ENCODE measurements around the gene KCNJ9. TPM values are rescaled to one million over a fixed set of nuclear protein-coding genes. Genes with fewer than 3 reads are reported as not detected.

Gene KCNJ9
- total RNA-seq, 1 donor from 2014 or later = not detected

DNA sequence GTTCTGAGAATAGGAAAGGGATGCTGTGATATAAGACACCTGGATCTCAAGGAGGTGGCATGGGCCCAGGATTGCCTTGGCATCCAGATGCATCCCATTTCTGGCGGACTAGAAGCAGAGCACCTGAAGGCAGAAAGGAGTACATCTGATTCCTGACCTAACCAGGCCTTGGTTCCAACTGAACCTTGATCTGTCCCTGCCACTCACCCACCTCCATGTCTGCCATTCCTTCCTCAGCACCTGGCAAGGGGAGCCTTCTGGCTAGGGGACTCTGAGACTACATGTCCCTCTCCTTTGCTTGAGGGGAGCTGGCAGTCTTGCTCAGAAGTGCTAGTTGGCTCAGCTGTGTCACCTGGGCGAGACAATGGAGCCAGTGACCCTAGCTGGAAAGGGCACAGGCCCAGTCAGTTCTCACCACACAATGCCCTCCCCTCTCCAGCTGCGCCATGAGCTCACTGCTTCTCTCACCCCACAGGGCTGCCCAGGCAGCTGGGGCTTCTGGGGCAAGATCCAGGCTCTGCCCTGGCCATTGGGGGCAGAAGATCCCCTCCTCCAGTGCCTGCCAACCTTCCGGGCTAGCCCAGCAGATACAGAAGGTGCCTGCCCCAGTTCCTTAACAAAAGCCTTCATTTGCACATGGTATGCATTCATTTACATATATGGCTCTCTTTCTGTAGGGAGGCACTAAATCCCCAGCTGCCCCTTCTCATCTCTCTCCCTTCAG lies 14.2 kb downstream of the KCNJ9 start:
- intact Hi-C loops (cut with DNase I) = loop anchor here (10.0 kb wide), 1 partner anchor 171 kb away; the partner anchor contains the start of gene TAGLN2
- DNase-seq (ENCODE audit: extremely low spot score in 2 of 2) = no peak
- H3K9me3 ChIP-seq = no peaks in the 10 kb centered on the region
- no peaks in the 10 kb centered on the region for H3K27me3 ChIP-seq
- TF ChIP-seq, protein P1, sequence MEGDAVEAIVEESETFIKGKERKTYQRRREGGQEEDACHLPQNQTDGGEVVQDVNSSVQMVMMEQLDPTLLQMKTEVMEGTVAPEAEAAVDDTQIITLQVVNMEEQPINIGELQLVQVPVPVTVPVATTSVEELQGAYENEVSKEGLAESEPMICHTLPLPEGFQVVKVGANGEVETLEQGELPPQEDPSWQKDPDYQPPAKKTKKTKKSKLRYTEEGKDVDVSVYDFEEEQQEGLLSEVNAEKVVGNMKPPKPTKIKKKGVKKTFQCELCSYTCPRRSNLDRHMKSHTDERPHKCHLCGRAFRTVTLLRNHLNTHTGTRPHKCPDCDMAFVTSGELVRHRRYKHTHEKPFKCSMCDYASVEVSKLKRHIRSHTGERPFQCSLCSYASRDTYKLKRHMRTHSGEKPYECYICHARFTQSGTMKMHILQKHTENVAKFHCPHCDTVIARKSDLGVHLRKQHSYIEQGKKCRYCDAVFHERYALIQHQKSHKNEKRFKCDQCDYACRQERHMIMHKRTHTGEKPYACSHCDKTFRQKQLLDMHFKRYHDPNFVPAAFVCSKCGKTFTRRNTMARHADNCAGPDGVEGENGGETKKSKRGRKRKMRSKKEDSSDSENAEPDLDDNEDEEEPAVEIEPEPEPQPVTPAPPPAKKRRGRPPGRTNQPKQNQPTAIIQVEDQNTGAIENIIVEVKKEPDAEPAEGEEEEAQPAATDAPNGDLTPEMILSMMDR (IDR thresholded peaks at IDR 0.05) = no peak
- TF ChIP-seq POLR2AphosphoS5 (IDR thresholded peaks at IDR 0.05; ENCODE audit: insufficient read depth in 1 of 2, low read depth in 1 of 2) (no peak), POLR2A (IDR thresholded peaks at IDR 0.05) (no peak)
- H3K4me3 ChIP-seq = no peak overlapping the region
- no peak overlapping the region for H3K27ac ChIP-seq
- H3K36me3 ChIP-seq = peaks cover 0 to 40% of the 10 kb centered on the region in 2 donors
- H3K4me1 ChIP-seq = peaks cover 24% of the 10 kb centered on the region

DNA sequence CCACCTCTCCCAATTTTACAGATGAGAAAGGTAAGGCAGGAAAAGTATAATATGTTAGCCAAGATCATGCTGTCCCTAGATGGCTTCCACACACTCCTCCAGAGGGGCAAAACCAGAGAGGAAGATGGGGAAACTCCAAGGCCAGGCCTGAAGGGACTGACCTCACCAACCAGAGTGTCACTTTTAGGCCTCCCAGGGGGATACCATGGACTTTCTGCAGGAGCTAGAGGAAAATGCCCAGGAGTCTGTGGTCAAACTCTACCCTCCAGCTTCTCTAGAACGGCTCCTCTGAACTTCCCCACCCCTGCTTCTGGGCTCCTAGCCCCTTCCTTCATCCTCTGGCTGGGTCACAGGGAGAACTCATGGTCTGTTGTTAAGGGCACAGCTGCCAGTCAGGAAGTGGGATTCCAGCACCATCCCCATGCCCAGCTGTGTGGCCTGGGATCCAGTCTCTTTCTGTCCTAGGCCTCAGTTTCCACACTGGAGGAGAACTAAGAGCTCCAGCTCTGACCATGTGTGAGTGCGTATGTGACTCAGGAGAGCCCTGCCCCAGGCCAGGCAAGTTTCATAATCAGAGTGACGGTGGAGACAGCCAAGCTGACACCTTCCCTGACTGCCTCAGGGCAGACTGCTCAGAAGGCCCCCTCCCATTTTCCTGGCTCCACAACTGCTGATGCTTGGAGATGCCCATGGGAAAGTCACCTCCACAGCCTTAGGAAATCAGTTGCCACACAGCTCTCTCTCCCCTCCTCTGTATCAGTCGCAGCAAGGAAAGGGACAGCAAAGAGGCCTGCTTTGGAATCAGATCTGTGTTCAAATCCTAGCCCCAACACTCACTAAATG lies 15.2 kb downstream of the KCNJ9 start:
- Histone ChIP-seq H3K4me1 (peaks cover 33% of the 10 kb centered on the region), H3K4me3 (no peak overlapping the region), H3K27ac (no peak overlapping the region), H3K36me3 (peaks cover 0 to 31% of the 10 kb centered on the region in 2 donors), H3K27me3 (no peaks in the 10 kb centered on the region), H3K9me3 (no peaks in the 10 kb centered on the region)
- peak in 1 of 2 donors; percentile 91 for DNase-seq (ENCODE audit: extremely low spot score in 2 of 2)
- intact Hi-C loops (cut with DNase I) = loop anchor here (10.0 kb wide), 1 partner anchor 172 kb away; the partner anchor contains the start of gene TAGLN2
- no peak for TF ChIP-seq POLR2A (IDR thresholded peaks at IDR 0.05)
- no peak for TF ChIP-seq POLR2AphosphoS5 (IDR thresholded peaks at IDR 0.05; ENCODE audit: insufficient read depth in 1 of 2, low read depth in 1 of 2)
- TF ChIP-seq, protein P1 (IDR thresholded peaks at IDR 0.05) = no peak

DNA sequence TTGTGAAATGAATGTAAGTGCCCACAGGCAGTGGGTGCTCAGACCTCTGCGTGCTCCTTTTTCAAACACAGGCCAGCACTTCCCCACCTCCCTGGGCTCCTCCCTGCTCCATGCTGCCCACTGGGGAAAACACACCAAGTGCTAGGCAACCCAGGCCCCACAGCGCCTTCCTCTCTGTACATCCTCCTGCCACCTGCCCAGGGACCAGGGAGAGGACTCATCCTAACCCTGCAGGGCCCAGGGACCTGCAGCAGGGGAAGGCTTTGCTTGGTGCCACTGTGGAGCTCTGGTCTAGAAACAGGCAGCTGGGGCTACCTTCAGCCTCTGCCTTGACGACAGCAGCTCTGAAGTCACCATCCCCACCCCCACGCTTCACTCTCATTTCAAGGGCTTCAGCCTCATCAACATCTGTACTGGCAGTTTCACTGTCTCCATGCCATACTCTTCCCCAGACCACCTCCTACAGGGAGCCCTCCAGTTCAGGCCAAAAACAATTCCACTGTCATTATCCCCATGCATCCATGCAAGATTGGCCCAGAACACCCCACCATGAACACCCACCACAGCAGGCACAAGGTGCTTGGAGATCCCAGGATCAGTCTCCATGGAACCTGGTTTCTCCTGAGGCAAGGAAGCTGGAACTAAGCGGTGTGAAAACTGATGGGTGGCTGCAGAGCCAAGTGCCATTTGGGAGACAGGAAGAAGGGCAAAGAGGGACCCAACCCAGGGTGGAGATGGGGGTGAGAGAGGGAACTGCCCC lies 16.0 kb downstream of the KCNJ9 start:
- Histone ChIP-seq H3K4me3 (peak overlapping the region; percentile 93), H3K4me1 (peaks cover 35% of the 10 kb centered on the region), H3K27me3 (no peaks in the 10 kb centered on the region), H3K27ac (peak overlapping the region; percentile 93), H3K36me3 (peaks cover 0 to 26% of the 10 kb centered on the region in 2 donors), H3K9me3 (no peaks in the 10 kb centered on the region)
- intact Hi-C loops (cut with DNase I) = loop anchor here (10.0 kb wide), 1 partner anchor 173 kb away; the partner anchor contains the start of gene TAGLN2
- TF ChIP-seq, protein P1 (IDR thresholded peaks at IDR 0.05) = no peak
- TF ChIP-seq POLR2AphosphoS5 (IDR thresholded peaks at IDR 0.05; ENCODE audit: insufficient read depth in 1 of 2, low read depth in 1 of 2) = no peak
- no peak for TF ChIP-seq POLR2A (IDR thresholded peaks at IDR 0.05)
- DNase-seq (ENCODE audit: extremely low spot score in 2 of 2) = no peak

DNA sequence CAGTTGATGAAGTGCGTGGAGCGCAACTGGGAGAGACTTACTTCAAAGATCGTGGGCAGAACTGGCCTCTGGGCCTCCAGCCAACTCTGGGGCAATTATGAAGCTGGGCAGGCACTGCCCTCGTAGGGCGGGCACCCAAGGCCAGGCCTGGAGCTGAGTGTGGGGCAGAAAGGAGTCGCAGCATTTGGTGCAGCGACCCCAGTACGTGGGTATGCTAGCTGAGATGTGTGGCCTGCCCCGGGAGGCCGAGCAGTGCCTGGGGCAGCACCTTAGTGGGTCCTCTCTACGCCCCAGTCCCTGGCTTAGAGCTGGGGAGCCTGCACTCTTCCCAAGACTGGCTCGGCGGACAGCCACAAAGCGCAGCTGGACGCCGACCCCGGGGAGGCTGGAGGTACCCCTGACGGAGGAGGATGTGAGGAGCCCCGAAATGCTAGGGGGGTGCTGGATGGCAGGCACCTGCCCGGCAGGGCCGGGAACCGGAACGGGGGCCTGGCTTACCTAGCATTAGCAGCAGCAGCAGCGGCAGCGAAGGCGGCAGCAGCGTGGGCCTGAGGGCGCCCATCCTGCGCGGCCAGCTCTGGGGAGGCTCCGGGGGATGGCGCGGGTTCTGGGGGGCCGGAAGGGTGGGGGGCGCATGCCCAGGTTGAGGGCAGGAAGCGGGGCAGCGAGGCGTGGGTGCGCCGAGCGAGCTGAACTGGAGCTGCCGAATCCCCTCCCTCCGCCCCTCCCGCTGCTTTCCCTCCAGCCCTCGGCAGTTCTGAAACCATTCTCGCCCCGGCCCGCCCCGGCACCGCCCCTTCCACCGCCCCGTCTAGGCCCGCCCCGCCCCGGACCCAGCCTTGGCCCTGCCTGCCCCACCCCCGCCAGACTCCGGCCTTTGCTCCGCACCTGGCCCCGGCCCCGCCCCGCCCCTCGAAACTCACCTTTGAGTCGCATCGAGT lies 16.8 kb downstream of the KCNJ9 start, which contains the start of gene IGSF8:
Gene IGSF8, minus strand, starts transcription at position 709 of the 941 bp plus-strand sequence. Its CDS starts 147 bp downstream, at position 562.
- peak within 1 kb of the TSS; percentile 93 for H3K4me3 ChIP-seq
- TF ChIP-seq POLR2A (IDR thresholded peaks at IDR 0.05) (peak in 1 of 2 donors; percentile 29), POLR2AphosphoS5 (IDR thresholded peaks at IDR 0.05; ENCODE audit: insufficient read depth in 1 of 2, low read depth in 1 of 2) (peak in 1 of 2 donors; percentile 59)
- TF ChIP-seq, protein P1 (IDR thresholded peaks at IDR 0.05) = no peak
- no peaks in the 10 kb centered on the region for H3K27me3 ChIP-seq
- H3K4me1 ChIP-seq = peaks cover 35% of the 10 kb centered on the region
- H3K27ac ChIP-seq = peak within 1 kb of the TSS; percentile 93
- peaks cover 0 to 17% of the 10 kb centered on the region in 2 donors for H3K36me3 ChIP-seq
- intact Hi-C loops (cut with DNase I) = loop anchor here (10.0 kb wide), 1 partner anchor 173 kb away; the partner anchor contains the start of gene TAGLN2
- no peaks in the 10 kb centered on the region for H3K9me3 ChIP-seq
- DNase-seq (ENCODE audit: extremely low spot score in 2 of 2) = peak in 1 of 2 donors; percentile 91
